Panc1 (cell line): Measurements from ENCODE around the gene MED13. TPM values are rescaled to one million over a fixed set of nuclear protein-coding genes. Genes with fewer than 3 reads are reported as not detected.

ENCODE experiments used
- ATAC-seq: fragments of 200-7000 bp; cut with Tn5 transposase; 2 replicates; pipeline ENCODE4 v1.9.1; 2020; ENCODE audit warnings: mild to moderate bottlenecking, moderate library complexity
- BruUV-seq: library from RNA; stranded (reverse); fragments of 400-500 nt; replicated peaks from 2 replicates; lab custom pipeline; 2021; lab: Mats Ljungman, UMichigan
- CTCF ChIA-PET: fragments of 300-600 bp; sonication (Branson Sonifier 250); formaldehyde crosslinking; loops from one replicate; lab custom pipeline; 2022; ENCODE audit warnings: antibody characterized with exemption; lab: Charles Lee
- POLR2A ChIA-PET: fragments of 300-600 bp; sonication (Branson Sonifier 250); formaldehyde crosslinking; loops from one replicate; lab custom pipeline; 2022; ENCODE audit warnings: antibody characterized with exemption; lab: Charles Lee
- DNase-seq: peaks from one replicate; pipeline ENCODE4 v3.0.0-alpha.2; 2010; ENCODE audit warnings: low read depth, low spot score
- H3K27ac ChIP-seq: 2 replicates; pipeline ENCODE4 v1.5.1; 2011; ENCODE audit warnings: mild to moderate bottlenecking, low read length, inconsistent platforms
- H3K27me3 ChIP-seq: fragments of 200-500 bp; sonication (Bioruptor generic); 2 replicates; pipeline ENCODE4 v1.6.0; 2014; ENCODE audit warnings: low read length, inconsistent platforms; ENCODE audit not compliant: control insufficient read depth, insufficient read depth
- H3K36me3 ChIP-seq: fragments of 200-500 bp; sonication (Bioruptor generic); 2 replicates; pipeline ENCODE4 v1.5.1; 2014; ENCODE audit warnings: inconsistent platforms, mild to moderate bottlenecking, low read length, moderate library complexity; ENCODE audit not compliant: control insufficient read depth, insufficient read depth
- H3K4me1 ChIP-seq: 2 replicates; pipeline ENCODE4 v1.5.1; 2011; ENCODE audit warnings: inconsistent platforms, mild to moderate bottlenecking, low read length, moderate library complexity; ENCODE audit not compliant: control insufficient read depth, insufficient read depth
- H3K4me3 ChIP-seq, 2 experiments: 2 replicates each; pipeline ENCODE4 v1.5.1; 2011 to 2012; ENCODE audit warnings: low read depth in 2 of 2, low read length in 2 of 2, mild to moderate bottlenecking in 2 of 2, inconsistent platforms in 1 of 2, moderate library complexity in 1 of 2
- H3K9me3 ChIP-seq: fragments of 200-500 bp; sonication (Bioruptor generic); 2 replicates; pipeline ENCODE4 v1.5.1; 2014; ENCODE audit warnings: low read depth, mild to moderate bottlenecking, inconsistent platforms, low read length, moderate library complexity; ENCODE audit not compliant: control insufficient read depth, insufficient read depth
- POLR2AphosphoS5 ChIP-seq: IDR thresholded peaks from 2 replicates; pipeline ENCODE4 v1.6.1; 2012; ENCODE audit warnings: mild to moderate bottlenecking, low read depth, low read length, moderate library complexity
- SIN3A ChIP-seq: IDR thresholded peaks from 2 replicates; pipeline ENCODE4 v1.6.1; 2012; ENCODE audit warnings: low read depth, mild to moderate bottlenecking, low read length, moderate library complexity, borderline replicate concordance; ENCODE audit not compliant: insufficient read depth
- TCF7L2 ChIP-seq: IDR thresholded peaks from 2 replicates; pipeline ENCODE4 v1.6.1; 2011; ENCODE audit warnings: mild to moderate bottlenecking, low read depth, low read length, inconsistent platforms
- in situ Hi-C: cut with HindIII; loops from 2 replicates; pipeline ENCODE4 v1.10.0; 2016; ENCODE audit warnings: low sequenced_read_pairs, low pct_unique_long_range_greater_than_20kb
- intact Hi-C: fragments of 100-400 bp; cut with micrococcal nuclease; formaldehyde crosslinking; loops from one replicate; pipeline ENCODE4 v1.10.0; 2022; ENCODE audit not compliant: unreplicated experiment
- total RNA-seq: library from RNA; stranded (reverse); gene quantifications from one replicate; pipeline ENCODE4 v1.2.1, GENCODE V29; 2021; ENCODE audit not compliant: unreplicated experiment
- TF ChIP-seq, protein P1 (sequence below), 2 experiments: IDR thresholded peaks; 2 replicates each; pipeline ENCODE4 v1.6.1; 2011 to 2012; ENCODE audit warnings: low read depth in 2 of 2, control low read depth in 1 of 2, low read length in 1 of 2, mild to moderate bottlenecking in 1 of 2, moderate library complexity in 1 of 2; ENCODE audit not compliant: insufficient read depth in 1 of 2
- TF ChIP-seq, protein P2 (sequence below): fragments of 450-650 bp; IDR thresholded peaks from 2 replicates; pipeline ENCODE4 v1.5.1; 2017; ENCODE audit warnings: mild to moderate bottlenecking

The MED13 gene
- total RNA-seq, 1 experiment from 2014 or later, result 69.5 TPM

DNA sequence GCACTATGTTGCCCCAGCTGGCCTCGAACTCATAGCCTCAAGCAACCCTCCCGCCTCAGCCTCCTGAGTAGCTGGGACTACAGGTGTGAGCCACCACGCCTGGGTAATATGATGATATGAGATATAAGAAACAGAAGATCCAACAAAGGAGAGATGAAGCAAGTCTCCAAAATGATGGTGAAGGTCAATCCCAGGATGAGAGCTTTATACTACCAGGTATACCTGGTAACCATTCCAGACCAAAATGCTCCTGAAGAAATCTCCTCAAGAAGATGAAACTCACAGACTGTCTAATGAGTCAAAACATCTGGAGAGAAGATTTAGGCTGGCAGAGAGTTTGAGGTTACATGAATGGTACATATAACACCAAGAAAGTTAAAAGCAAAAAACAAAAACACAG, 161.8 kb downstream of the MED13 start:
- Histone ChIP-seq H3K27me3 (no peaks in the 10 kb centered on the region), H3K4me1 (no peaks in the 10 kb centered on the region), H3K27ac (no peak overlapping the region), H3K36me3 (peaks cover 8% of the 10 kb centered on the region; the same call in 1 of the 2 replicates), H3K4me3 (no peak overlapping the region), H3K9me3 (no peaks in the 10 kb centered on the region)
- ChIA-PET POLR2A (no interaction called here), CTCF (interaction anchor here (0.7 kb wide), 1 partner anchor 201 kb away, joined by 12 read pairs; no protein-coding TSS in a partner anchor)
- ATAC-seq (no peak), DNase-seq (no peak)
- intact Hi-C loops (no loop called here), in situ Hi-C loops (no loop called here)
- BruUV-seq, result no TSS peak
- TF ChIP-seq, protein P1, sequence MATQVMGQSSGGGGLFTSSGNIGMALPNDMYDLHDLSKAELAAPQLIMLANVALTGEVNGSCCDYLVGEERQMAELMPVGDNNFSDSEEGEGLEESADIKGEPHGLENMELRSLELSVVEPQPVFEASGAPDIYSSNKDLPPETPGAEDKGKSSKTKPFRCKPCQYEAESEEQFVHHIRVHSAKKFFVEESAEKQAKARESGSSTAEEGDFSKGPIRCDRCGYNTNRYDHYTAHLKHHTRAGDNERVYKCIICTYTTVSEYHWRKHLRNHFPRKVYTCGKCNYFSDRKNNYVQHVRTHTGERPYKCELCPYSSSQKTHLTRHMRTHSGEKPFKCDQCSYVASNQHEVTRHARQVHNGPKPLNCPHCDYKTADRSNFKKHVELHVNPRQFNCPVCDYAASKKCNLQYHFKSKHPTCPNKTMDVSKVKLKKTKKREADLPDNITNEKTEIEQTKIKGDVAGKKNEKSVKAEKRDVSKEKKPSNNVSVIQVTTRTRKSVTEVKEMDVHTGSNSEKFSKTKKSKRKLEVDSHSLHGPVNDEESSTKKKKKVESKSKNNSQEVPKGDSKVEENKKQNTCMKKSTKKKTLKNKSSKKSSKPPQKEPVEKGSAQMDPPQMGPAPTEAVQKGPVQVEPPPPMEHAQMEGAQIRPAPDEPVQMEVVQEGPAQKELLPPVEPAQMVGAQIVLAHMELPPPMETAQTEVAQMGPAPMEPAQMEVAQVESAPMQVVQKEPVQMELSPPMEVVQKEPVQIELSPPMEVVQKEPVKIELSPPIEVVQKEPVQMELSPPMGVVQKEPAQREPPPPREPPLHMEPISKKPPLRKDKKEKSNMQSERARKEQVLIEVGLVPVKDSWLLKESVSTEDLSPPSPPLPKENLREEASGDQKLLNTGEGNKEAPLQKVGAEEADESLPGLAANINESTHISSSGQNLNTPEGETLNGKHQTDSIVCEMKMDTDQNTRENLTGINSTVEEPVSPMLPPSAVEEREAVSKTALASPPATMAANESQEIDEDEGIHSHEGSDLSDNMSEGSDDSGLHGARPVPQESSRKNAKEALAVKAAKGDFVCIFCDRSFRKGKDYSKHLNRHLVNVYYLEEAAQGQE (IDR thresholded peaks at IDR 0.05; ENCODE audit: insufficient read depth in 1 of 2, low read depth in 2 of 2, low read length in 1 of 2), result no peak
- TF ChIP-seq TCF7L2 (no peak), SIN3A (no peak), POLR2AphosphoS5 (no peak)
- TF ChIP-seq, protein P2, sequence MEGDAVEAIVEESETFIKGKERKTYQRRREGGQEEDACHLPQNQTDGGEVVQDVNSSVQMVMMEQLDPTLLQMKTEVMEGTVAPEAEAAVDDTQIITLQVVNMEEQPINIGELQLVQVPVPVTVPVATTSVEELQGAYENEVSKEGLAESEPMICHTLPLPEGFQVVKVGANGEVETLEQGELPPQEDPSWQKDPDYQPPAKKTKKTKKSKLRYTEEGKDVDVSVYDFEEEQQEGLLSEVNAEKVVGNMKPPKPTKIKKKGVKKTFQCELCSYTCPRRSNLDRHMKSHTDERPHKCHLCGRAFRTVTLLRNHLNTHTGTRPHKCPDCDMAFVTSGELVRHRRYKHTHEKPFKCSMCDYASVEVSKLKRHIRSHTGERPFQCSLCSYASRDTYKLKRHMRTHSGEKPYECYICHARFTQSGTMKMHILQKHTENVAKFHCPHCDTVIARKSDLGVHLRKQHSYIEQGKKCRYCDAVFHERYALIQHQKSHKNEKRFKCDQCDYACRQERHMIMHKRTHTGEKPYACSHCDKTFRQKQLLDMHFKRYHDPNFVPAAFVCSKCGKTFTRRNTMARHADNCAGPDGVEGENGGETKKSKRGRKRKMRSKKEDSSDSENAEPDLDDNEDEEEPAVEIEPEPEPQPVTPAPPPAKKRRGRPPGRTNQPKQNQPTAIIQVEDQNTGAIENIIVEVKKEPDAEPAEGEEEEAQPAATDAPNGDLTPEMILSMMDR, result no peak

DNA sequence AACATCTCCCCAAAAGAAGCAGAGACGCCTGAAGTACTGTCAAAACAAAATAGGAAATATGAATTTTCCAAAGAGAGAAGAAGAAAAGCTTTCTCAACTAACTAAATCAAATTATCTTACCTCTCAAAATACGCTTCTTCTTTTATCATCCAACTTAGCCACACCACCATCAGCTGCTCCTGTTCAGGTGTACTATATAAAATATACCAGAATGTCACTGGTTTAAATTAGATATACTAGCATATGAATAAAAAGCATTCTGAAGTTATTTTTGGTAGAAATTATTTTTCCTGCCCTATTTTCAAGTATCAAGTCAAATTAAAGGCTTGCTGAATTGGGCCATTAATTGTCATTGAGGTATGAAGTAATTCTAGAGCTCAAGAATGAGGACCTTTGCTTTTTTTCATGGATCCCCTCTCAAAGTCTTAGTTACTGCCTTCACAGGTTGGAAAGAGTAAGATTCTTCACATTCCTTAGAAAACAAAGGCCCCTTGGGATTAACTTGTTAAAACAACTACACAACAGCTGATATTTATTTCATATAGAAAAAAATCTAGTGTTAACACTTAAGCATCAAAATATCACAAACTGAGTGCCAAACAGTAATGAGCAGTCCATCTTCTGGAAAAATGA, 167.4 kb downstream of the MED13 start:
- Histone ChIP-seq H3K9me3 (no peaks in the 10 kb centered on the region), H3K4me3 (no peak overlapping the region), H3K36me3 (peaks cover 19% of the 10 kb centered on the region; the same call in 1 of the 2 replicates), H3K4me1 (no peaks in the 10 kb centered on the region), H3K27ac (no peak overlapping the region), H3K27me3 (no peaks in the 10 kb centered on the region)
- POLR2A ChIA-PET, result interaction anchor here (0.9 kb wide), 1 partner anchor 38 kb away, joined by 3 read pairs; no protein-coding TSS in a partner anchor
- intact Hi-C loops, result no loop called here
- no TSS peak for BruUV-seq
- DNase-seq (no peak), ATAC-seq (no peak)
- CTCF ChIA-PET, result no interaction called here
- in situ Hi-C loops, result no loop called here
- no peak for TF ChIP-seq POLR2AphosphoS5
- TF ChIP-seq SIN3A, result no peak
- TF ChIP-seq, protein P1 (IDR thresholded peaks at IDR 0.05; ENCODE audit: insufficient read depth in 1 of 2, low read depth in 2 of 2, low read length in 1 of 2), result no peak
